Aorta (tissue), 5 donors: Measurements from ENCODE around the gene TSR2. TPM values are rescaled to one million over a fixed set of nuclear protein-coding genes. Genes with fewer than 3 reads are reported as not detected.
"Not testable (repeated sequence)": the region's sequence is repeated elsewhere in the genome, so short reads cannot be mapped to it uniquely, and the experiment has no call there.

Experiments
- ATAC-seq: fragments of 200-7000 bp; cut with Tn5 transposase; one replicate; pipeline ENCODE4 v1.9.1; 2022; ENCODE audit warnings: moderate library complexity; ENCODE audit not compliant: low FRiP score
- DNase-seq, 2 donors: peaks; one replicate each; pipeline ENCODE4 v3.0.0-alpha.2; 2020
- H3K27ac ChIP-seq, 2 donors: one replicate each; pipeline ENCODE4 v1.5.1; 2013; ENCODE audit warnings: low read length in 2 of 2, mild to moderate bottlenecking in 2 of 2, moderate library complexity in 2 of 2, control low read depth in 1 of 2, inconsistent platforms in 1 of 2, low read depth in 1 of 2
- H3K27me3 ChIP-seq, 2 donors: one replicate each; pipeline ENCODE4 v1.6.1; 2013; ENCODE audit warnings: control low read depth in 1 of 2, low read length in 1 of 2, mild to moderate bottlenecking in 1 of 2, moderate library complexity in 1 of 2; ENCODE audit not compliant: insufficient read depth in 2 of 2, control insufficient read depth in 1 of 2
- H3K36me3 ChIP-seq, 2 donors: one replicate each; pipeline ENCODE4 v1.6.1; 2013; ENCODE audit warnings: control low read depth in 1 of 2, low read length in 1 of 2, mild to moderate bottlenecking in 1 of 2; ENCODE audit not compliant: insufficient read depth in 2 of 2, control insufficient read depth in 1 of 2
- H3K4me1 ChIP-seq, 2 donors: one replicate each; pipeline ENCODE4 v1.6.1; 2013; ENCODE audit warnings: low read length in 2 of 2, control low read depth in 1 of 2, mild to moderate bottlenecking in 1 of 2, moderate library complexity in 1 of 2; ENCODE audit not compliant: insufficient read depth in 2 of 2, control insufficient read depth in 1 of 2
- H3K4me3 ChIP-seq, 2 donors: one replicate each; pipeline ENCODE4 v1.5.1; 2013; ENCODE audit warnings: low read length in 2 of 2, control low read depth in 1 of 2, mild to moderate bottlenecking in 1 of 2
- H3K9me3 ChIP-seq: one replicate; pipeline ENCODE4 v1.6.1; 2013; ENCODE audit warnings: mild to moderate bottlenecking, low read length; ENCODE audit not compliant: control insufficient read depth
- WGBS, 2 donors: extraction: QIAGEN DNeasy Blood & Tissue Kit; methylation state at CpG; one replicate each; pipeline ENCODE4 v1.1.7; 2013; 5-methylcytosine and 5-hydroxymethylcytosine counted together
- intact Hi-C, 2 donors: fragments of 100-400 bp; cut with DNase I; formaldehyde crosslinking; loops; one replicate each; pipeline versions ENCODE4 v1.14.2 to v1.15.0; 2022
- polyA plus RNA-seq, 2 donors: library from polyadenylated mRNA; stranded (reverse); fragments of 200-250 nt; gene quantifications; one replicate each; pipeline ENCODE4 v1.2.3, GENCODE V29; 2013
- total RNA-seq, 2 donors: library from RNA; stranded (reverse); fragmentation: NEBNext Ultra II Directional; extraction: Animal tissue kit (Norgen Biotek cat#: 25700); gene quantifications; one replicate each; pipeline ENCODE4 v1.2.1, GENCODE V29; 2021
- donor health status: healthy with polysubstance abuse.
- donor health status: Bipolar disorder and iron deficiency.
- donor health status: DM: no; HTN: no; CAD: no.
- donor health status: DM: no; HTN: no; CAD: no.
- donor health status: DM: yes; HTN: yes; CAD: no.

Gene TSR2
- total and polyA plus RNA-seq, 4 donors = 39.5 to 101 (median 47.6) TPM

DNA sequence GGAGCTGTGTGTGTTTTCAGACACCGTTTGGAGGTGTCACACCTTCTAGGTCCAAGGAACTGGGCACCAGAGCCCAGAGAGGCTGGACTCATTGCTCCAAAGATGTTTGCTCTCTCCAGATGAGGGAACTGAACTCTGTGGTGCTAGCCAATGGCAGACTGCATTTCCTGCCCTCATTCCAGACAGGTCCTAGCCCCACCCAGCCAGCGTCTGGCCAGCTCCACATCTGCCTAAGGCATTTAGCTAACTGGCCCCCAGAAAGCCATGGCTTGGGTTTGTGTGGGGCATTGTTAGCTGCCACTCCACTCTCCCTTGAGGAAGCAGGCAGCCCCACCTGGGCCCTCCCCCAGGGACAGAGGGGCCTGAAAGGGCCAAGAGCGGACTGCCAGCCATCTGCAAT lies 44.5 kb downstream of the TSR2 start:
- no peak overlapping the region for H3K27ac ChIP-seq
- intact Hi-C loops = loop anchor here in 1 of 2 donors (5.0 kb wide), 1 partner anchor 48 kb away; the partner anchor contains the start of gene GNL3L

DNA sequence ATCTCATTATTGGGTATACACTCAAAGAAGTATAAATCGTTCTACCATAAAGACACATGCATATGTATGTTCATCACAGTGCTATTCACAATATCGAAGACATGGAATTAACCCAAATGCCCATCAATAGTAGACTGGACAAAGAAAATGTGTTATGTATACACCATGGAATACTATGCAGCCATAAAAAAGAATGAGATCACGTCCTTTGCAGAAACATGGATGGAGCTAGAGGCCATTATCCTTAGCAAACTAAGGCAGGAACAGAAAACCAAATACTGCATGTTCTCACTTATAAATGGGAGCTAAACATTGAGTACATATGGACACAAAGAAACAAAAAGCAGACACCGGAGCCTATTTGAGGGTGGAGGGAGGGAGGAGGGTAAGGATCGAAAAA lies 49.6 kb downstream of the TSR2 start:
- WGBS, 2 donors = 93 to 96% methylated on average over 5 of the region's 5 CpGs
- H3K4me1 ChIP-seq, ATAC-seq, H3K4me3 ChIP-seq, H3K36me3 ChIP-seq, intact Hi-C loops, H3K27ac ChIP-seq, H3K27me3 ChIP-seq, H3K9me3 ChIP-seq, DNase-seq: not testable (repeated sequence)

More for the DNA sequence above, 44.5 kb downstream of the TSR2 start:
- DNase-seq (no peak), ATAC-seq (no peak)
- WGBS, 2 donors = 18 to 47% methylated on average over 3 of the region's 3 CpGs
- H3K9me3 ChIP-seq = no peaks in the 10 kb centered on the region
- no peaks in the 10 kb centered on the region for H3K4me1 ChIP-seq
- H3K27me3 ChIP-seq = no peaks in the 10 kb centered on the region
- H3K4me3 ChIP-seq = no peak overlapping the region
- no peaks in the 10 kb centered on the region for H3K36me3 ChIP-seq

DNA sequence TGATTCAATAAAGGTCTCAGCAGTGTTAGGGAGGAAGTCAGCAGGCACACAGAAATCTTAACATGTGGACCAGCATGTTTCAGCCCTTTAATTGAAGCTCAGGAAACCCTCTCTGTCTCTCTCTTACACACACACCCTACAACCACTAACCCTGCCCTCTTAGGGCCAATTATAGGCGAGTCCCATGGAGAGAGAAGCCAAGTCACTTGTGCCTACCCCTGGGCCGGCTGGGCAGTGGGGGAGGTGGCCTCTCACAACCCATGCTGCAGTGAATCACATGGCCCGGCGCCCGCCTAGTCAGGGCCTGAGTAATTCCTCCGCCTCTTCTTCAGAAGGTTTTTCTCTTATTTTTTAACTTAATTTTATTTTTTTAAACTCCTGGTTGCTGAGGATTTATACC lies 52.1 kb downstream of the TSR2 start:
- no peaks in the 10 kb centered on the region for H3K9me3 ChIP-seq
- intact Hi-C loops = no loop called here
- no peak overlapping the region for H3K4me3 ChIP-seq
- no peak overlapping the region for H3K27ac ChIP-seq
- H3K4me1 ChIP-seq = peaks cover 0 to 2% of the 10 kb centered on the region in 2 donors
- DNase-seq = peak; percentile 74 to 91
- no peak for ATAC-seq
- WGBS, 2 donors = 8 to 23% methylated on average over 6 of the region's 6 CpGs
- no peaks in the 10 kb centered on the region for H3K27me3 ChIP-seq
- H3K36me3 ChIP-seq = no peaks in the 10 kb centered on the region

DNA sequence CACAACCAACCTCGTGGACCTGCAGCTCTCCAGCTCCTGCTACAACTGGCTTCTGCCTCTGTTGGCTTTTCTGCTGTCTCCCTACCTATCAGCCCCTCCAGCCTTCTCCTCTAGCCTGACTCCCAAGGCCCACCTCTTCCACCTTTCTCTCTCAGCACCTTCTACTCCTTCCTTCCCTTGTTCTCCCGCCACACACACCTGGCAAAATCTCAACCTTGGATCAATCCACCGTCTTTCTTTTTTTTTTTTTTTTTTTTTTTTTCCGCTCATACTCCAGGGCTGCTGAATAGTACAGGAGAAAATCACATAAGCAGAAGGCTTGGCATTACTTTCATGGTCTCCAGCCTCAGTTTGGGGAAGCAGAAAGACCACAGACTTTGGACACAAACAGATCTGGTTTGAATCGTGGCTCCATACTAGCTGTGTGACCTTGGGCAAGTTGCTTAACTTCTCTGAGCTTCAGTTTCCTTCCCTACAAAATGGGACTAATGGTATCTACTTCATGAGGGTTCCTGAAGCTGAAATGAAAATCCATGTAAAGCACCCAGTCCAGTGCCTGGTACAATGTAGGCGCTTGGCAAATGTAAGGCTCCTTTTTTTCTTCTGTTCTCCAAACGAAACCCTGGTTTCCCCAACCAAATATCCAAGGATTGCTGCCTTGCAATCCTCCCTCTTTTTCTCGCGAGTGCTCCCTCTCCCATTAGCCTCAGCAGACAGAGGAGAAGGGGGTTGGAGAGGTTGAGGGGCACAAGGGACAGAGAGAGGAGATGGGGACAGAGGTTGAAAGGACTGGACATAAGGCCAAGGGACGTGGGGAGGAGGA lies 54.2 kb downstream of the TSR2 start:
- 8 to 29% methylated on average over 10 of the region's 10 CpGs for WGBS, 2 donors
- peaks cover 0 to 2% of the 10 kb centered on the region in 2 donors for H3K4me1 ChIP-seq

More for the DNA sequence above, 54.2 kb downstream of the TSR2 start:
- DNase-seq (no peak), ATAC-seq (no peak)
- Histone ChIP-seq H3K36me3 (no peaks in the 10 kb centered on the region), H3K4me3 (peak overlapping the region; percentile 61 to 95), H3K27ac (peak overlapping the region in 1 of 2 donors; percentile 67), H3K9me3 (no peaks in the 10 kb centered on the region), H3K27me3 (no peaks in the 10 kb centered on the region)
- intact Hi-C loops = loop anchor here in 1 of 2 donors (2.0 kb wide), 1 partner anchor 36 kb away; the partner anchor contains the start of gene GNL3L

Other genes starting within 250 kb of the TSR2 start
- 1 to 10 TPM; 3.3 to 6.2 TPM for gene WNK3, start 82.4 kb upstream of the TSR2 start, total RNA-seq
- under 1 TPM; under 0.01 to 0.43 TPM for gene WNK3, start 82.4 kb upstream of the TSR2 start, polyA plus RNA-seq
- 10 to 100 TPM in 1 of 2 donors, 1 to 10 TPM in 1; 7.2 to 12.5 TPM for gene FGD1, start 55.8 kb downstream of the TSR2 start, total RNA-seq
- gene FGD1, start 55.8 kb downstream of the TSR2 start, polyA plus RNA-seq = 1 to 10 TPM; 1.0 to 5.8 TPM
- gene GNL3L, start 89.8 kb downstream of the TSR2 start, total RNA-seq = 10 to 100 TPM; 29.8 to 35.1 TPM
- gene GNL3L, start 89.8 kb downstream of the TSR2 start, polyA plus RNA-seq = 1 to 10 TPM; 1.1 to 5.3 TPM